ENCODE measurements around the gene GPHN.

Gene GPHN

GRCh38 chr14:66600416-66600815, 92.5 kb downstream of the GPHN start:
- DNase-seq (ENCODE audit: low read depth in 2 of 2) = no peak

GRCh38 chr14:66601932-66602578, 94.1 kb downstream of the GPHN start:
- no peak for DNase-seq (ENCODE audit: low read depth in 2 of 2)

GRCh38 chr14:66603945-66604344, 96.0 kb downstream of the GPHN start:
- DNase-seq (ENCODE audit: low read depth in 2 of 2) = no peak

GRCh38 chr14:66606826-66607225, 98.9 kb downstream of the GPHN start:
- DNase-seq (ENCODE audit: low read depth in 2 of 2) = no peak

GRCh38 chr14:66610154-66610563, 102.2 kb downstream of the GPHN start:
- DNase-seq (ENCODE audit: low read depth in 2 of 2) = no peak

- DNase-seq (ENCODE audit: low read depth in 2 of 2) = no peak
Observed at GRCh38 chr14:66613344-66613743, 105.4 kb downstream of the GPHN start.

- no peak for DNase-seq (ENCODE audit: low read depth in 2 of 2)
Observed at GRCh38 chr14:66619952-66620351, 112.0 kb downstream of the GPHN start.

- DNase-seq (ENCODE audit: low read depth in 2 of 2) = no peak
Observed at GRCh38 chr14:66623838-66624237, 115.9 kb downstream of the GPHN start.

GRCh38 chr14:66624336-66624937, 116.5 kb downstream of the GPHN start:
- peak; percentile 14 to 18 for DNase-seq (ENCODE audit: low read depth in 2 of 2)

- DNase-seq (ENCODE audit: low read depth in 2 of 2) = no peak
Observed at GRCh38 chr14:66628636-66629035, 120.7 kb downstream of the GPHN start.

GRCh38 chr14:66629499-66629898, 121.6 kb downstream of the GPHN start:
- no peak for DNase-seq (ENCODE audit: low read depth in 2 of 2)

GRCh38 chr14:66634876-66635275, 126.9 kb downstream of the GPHN start:
- no peak for DNase-seq (ENCODE audit: low read depth in 2 of 2)

GRCh38 chr14:66635435-66635834, 127.5 kb downstream of the GPHN start:
- no peak for DNase-seq (ENCODE audit: low read depth in 2 of 2)

- no peak for DNase-seq (ENCODE audit: low read depth in 2 of 2)
Observed at GRCh38 chr14:66636240-66636639, 128.3 kb downstream of the GPHN start.

- no peak for DNase-seq (ENCODE audit: low read depth in 2 of 2)
Observed at GRCh38 chr14:66638689-66639088, 130.7 kb downstream of the GPHN start.

GRCh38 chr14:66641861-66642635, 134.1 kb downstream of the GPHN start:
- DNase-seq (ENCODE audit: low read depth in 2 of 2) = no peak

GRCh38 chr14:66643344-66643743, 135.4 kb downstream of the GPHN start:
- DNase-seq (ENCODE audit: low read depth in 2 of 2) = no peak

GRCh38 chr14:66645716-66646115, 137.8 kb downstream of the GPHN start:
- no peak for DNase-seq (ENCODE audit: low read depth in 2 of 2)

- no peak for DNase-seq (ENCODE audit: low read depth in 2 of 2)
Observed at GRCh38 chr14:66649498-66649897, 141.6 kb downstream of the GPHN start.

GRCh38 chr14:66650491-66650911, 142.6 kb downstream of the GPHN start:
- no peak for DNase-seq (ENCODE audit: low read depth in 2 of 2)

GRCh38 chr14:66651536-66652220, 143.7 kb downstream of the GPHN start:
- no peak for DNase-seq (ENCODE audit: low read depth in 2 of 2)

- no peak for DNase-seq (ENCODE audit: low read depth in 2 of 2)
Observed at GRCh38 chr14:66652525-66653106, 144.7 kb downstream of the GPHN start.
